Stimulated activated CD4-positive, alpha-beta T cell treated with anti-CD3 and anti-CD28 coated beads, Interleukin-2, amount 100 ng/mL, for 4 hours (primary cell): ENCODE results near the gene NOP56.
"Not testable (repeated sequence)": the region's sequence is repeated elsewhere in the genome, so short reads cannot be mapped to it uniquely, and the experiment has no call there.

Experiments used
- DNase-seq: peaks from one replicate; pipeline ENCODE4 v3.0.0-alpha.2; 2020; ENCODE audit warnings: low read depth

NOP56 gene

DNA sequence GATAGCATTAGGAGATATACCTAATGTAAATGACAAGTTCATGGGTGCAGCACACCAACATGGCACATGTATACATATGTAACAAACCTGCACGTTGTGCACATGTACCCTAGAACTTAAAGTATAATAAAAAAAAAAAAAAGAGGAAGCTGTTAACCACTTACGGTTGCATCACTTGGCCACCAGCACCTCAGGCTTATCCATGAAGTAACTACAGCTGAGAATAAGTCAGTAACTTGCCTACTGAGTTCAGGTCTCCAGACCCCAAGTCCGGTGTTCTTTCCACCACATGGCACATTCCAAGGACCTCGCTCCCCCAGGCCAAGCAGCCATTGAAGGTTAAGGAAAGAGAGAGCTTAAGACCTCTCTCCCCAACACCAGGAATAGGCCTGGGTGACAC, 32.4 kb downstream of the NOP56 start:
- DNase-seq, result not testable (repeated sequence)

DNA sequence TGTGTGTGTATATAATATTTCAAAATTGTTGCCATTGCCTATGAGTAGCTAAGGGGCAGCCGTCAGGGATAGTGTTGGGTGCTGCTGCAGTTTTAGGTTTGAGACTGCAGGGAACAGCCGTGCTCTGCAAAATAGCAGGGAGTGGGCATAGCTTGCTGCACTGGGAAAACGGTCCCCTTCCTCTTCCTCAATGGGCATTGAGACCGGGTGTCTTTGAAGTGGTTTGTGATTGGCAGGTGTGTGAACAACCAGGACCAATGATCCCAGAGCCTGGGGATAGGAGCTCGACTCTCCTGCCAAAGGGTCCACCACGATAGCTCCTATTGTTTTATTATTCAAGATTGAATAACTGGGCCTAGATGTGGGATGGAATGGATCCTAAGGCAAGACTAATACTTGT, 35.1 kb downstream of the NOP56 start:
- DNase-seq, result no peak

DNA sequence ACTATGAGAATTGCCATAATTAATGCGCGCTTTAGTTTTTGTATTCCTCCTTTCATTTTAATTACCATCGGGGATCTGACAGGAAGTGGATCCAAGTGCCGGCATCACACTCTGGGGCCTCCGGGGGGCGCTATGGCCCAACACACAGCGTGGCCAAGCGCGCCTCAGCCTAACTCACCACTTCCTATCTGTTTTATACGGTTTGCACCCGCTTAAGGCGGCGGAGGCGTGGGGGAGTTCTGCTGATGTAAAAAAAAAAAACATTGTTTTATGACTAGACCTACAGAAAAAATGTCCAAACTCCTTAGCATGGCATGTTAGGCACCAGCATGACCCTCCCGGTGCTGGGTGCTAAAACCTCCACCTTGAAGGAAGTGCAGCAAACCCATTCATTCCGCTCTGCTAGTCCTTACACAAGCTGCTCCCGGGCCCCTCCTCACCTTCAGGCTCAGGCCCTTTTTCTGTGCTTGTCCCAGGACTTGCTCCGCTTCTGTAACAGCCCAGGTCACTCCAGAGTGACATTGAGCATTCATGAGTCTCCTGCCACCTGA, 35.7 kb downstream of the NOP56 start:
- DNase-seq, result peak; percentile 61

DNA sequence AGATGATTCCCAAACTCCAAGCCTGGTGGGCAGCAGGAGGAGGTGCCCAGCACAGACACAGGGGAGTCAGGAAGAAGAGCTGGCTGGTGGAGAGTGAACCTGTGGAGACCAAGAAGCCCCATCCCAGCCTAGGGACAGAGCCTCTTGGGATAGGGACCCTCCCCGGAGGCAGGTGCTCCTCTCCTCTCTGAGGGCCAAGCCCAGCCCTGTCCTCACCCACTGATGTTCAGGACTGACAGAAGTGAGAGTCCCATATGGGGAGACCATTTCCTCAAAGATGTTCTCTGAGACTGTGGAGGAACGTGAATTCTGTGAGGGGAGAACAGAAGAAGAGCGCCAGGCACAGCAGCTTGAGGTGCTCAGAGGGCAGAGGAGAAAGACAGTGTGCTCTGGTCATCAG, 37.8 kb downstream of the NOP56 start:
- DNase-seq, result no peak

DNA sequence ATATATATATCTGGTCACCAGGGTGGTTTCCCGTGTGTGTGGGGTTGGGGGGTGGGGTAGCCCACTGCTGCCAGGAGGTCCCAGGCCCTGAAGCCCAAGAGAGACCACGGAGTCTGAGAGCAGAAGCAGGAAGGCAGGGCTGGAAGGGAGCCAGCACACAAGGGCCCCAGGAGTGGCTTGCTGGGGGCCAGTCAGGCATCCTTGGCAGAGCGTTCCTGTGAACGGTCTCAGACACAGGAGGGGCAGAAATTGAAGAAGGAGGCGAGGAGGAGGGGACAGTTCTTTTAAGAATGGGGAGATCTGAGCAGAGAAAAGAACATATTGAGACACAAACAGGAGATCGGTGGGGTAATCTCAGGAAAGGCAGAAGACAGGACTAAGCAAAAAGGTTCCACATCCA, 38.3 kb downstream of the NOP56 start:
- DNase-seq, result no peak

DNA sequence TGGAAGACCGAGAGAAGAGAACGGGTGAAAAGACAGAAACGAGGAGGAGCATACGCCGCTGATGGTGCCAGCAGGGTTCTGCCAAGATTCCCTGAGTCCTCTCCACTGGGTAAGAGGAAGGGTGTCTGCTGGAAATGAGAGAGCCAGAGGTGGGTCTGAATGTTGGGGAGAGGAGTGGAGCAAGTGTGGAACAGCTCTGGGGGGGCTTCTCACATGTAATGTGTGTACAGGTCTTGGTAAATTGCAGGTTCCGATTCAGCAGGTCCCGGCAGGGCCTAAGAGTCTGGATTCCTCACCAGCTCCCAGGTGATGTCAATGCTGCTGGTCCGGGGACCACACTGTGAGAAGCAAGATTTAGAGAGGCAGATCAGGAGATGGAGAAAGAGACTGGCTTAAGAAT, 38.7 kb downstream of the NOP56 start:
- DNase-seq, result no peak

DNA sequence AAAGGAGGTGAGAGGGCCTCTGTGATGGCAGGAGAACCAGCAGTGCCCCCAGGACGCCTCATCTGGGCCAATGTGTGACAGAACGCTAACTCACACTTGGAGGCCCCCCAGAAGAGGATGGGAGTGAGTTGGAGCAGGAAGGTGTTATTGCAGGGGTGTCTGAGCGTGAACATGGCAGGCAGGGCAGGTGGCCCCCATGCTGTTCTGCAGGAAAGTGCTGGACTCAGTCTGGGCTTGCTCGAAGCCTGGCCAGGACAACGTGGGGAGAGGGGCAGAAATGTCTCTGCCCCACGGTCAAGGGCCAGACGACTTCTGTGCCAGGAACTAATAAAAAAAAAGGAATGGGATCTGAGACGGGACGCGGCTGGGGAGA, 39.2 kb downstream of the NOP56 start:
- DNase-seq, result no peak

DNA sequence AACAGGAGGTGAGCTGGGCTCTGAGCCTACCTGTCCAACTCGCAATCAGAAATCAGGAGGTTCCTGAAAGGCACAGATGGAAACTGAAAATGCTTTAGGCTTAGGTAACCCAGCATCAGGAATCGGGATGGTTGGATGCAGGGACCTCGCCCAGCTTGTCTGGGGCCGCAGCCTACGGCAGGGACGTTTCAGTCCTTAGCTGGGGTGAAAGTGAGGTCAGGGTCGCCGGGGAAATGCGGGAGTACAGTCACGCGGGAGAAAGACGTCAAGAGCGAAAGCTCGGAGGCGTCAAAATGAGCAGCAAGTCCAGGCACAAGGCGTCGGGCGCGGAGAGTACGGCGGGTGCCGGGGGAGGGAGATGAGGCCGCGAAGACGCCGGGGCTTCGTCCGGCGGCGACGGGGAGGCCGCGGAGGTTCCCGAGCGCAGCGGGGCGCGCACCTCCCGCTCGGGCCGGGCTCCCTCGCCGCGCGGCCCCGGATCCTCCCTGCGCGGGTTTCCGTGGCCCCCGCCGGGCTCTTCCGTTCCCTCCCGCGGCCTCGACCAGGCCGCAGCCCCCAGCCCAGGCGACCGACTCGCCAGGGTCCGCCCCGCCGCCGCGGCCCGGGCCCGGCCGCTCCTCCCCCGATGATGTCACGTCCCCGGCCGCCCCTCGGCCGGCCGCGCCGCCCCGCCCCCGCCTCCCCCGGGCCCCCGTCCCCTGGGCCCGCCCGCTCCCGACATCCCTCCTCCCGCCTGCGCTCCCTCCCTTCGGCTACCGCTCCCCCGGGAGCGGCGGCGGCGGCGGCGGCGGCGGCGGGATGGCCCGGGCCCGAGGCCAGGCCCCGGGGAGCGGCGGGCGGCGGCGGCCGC, 39.8 kb downstream of the NOP56 start, which contains the start of gene EBF4:
EBF4 (plus strand) TSS at position 745 of the 850 bp plus-strand sequence. CDS start 866 bp downstream, outside the sequence.
- no peak for DNase-seq

DNA sequence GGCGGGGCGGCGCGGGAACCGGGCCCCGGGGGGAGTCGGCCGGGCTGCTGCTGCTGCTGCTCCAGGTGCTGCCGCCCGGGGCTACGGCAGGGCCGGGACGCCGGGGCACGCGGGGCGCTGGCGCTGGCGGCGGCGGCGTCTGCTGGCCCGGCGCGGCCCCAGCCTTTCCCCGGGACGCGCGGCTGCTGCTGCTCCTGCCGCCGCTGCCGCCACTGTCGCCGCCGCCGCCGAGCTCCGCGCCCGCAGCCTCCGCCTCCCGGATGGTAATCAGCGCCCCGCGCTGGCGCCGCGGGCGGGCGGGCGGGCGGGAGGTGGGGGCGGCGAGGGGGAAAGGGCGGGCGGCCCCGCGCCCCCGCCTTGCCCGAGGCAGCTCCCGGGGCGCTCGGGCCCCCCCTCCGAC, 40.5 kb downstream of the NOP56 start:
- DNase-seq, result no peak

DNA sequence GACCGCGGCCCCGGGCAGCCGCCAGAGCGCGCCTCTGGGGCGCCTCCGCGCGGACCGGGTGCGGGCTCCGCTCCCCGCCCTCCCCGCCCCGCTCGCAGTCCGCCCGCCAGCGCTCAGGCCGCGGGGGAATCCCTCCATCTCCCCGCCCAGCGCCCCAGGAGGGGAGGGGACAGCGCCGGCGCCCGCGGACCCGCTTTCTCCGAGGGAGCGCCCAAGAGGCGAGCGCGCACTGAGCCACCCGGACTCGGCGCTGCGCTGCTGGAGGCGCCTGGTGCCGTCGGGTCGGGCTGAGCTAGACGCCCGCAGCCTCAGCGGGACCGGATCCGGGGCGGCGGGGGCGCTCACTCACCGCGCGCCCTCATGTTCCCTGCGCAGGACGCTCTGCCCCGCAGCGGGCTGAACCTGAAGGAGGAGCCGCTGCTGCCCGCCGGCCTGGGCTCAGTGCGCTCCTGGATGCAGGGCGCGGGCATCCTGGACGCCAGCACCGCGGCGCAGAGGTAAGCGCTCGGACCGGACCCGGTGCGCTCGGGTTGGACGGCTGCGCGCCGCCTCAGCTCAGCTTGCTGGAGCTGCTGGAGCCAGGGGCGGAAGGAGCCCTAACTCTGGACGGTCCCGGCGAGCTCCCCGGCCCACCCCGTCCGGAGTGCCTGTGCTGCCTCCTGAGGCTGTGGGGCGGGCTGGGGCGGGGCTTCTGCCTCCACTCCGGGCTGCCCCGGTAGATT, 41.0 kb downstream of the NOP56 start:
- DNase-seq, result peak; percentile 33

DNA sequence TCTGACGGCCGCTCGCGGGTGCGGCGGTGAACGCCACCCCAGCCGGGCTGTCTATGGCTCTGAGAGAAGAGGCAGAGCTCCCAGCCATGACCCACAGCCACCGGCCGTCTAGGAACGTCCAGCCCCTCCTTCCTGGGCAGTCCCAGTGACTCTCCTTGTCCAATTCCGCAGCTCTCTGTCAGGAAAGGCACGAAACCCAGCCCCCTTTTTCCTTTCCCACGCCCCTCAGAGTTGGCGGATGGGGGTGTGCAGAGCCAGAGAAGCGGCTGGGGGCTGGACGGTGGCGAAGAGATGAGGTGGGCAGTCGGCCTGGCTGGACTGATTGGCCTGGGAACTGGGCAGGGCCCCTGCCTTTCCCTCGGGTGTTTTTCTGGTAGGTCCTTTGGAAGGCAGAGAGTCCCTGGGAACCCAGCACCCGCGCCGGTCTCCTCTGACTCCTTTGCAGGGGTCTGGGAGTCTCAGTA, 41.6 kb downstream of the NOP56 start:
- no peak for DNase-seq

DNA sequence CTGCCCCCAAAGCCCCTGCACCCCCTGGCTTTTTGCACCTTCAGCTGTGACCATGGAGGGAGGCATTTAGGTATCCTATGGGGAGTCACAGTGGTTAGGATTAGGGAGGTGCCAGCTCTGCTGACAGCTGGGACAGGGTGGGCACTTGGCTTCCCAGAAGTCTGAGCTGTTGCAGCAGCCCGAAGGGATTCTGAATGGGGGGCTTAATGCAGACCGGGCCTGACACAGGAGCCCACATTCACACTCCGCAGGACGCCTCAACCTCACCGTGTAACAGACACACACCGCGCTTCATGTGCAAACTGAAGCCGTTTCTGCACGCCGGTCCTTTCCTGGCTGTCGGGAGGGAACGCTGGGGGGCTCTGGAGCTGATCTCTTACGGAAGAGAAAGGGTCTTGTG, 42.1 kb downstream of the NOP56 start:
- DNase-seq, result no peak

DNA sequence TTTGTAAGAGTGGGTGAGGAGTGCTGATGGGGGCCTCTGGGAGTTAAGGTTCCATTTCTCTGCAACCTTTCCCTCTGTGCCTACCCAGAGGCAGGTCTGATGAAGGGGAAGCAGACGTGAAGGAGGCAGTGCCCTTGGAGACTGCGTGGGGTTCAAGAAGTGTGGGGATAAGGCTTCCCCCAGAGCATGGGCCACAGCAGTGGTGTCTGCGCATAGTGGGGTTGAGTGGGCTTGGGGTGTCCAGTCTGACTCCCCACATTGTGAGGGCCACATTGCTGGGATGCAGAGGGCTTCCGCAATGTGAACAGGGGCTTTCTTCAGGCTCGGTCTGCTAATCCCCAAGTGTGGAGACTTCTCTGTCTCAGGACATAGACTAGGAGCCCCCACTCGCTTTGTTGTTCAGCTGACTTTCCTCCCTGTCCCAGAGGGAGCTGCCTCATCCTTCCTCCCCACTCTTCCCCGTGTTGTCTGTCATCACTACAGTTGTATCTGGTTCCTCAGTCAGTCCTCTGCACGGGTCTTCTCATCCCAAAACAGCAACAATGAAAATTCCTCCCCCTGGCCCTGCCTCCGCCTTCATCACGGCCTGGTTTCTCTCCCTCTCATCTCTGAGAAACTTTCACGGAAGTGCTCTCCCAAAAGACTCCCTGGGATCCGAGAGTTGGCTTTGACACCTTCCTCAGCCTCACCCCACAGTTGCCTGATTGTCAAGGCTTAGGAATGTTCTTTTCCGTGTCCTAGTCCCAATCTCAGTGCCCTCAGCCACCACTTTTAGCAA, 43.0 kb downstream of the NOP56 start:
- DNase-seq, result no peak

DNA sequence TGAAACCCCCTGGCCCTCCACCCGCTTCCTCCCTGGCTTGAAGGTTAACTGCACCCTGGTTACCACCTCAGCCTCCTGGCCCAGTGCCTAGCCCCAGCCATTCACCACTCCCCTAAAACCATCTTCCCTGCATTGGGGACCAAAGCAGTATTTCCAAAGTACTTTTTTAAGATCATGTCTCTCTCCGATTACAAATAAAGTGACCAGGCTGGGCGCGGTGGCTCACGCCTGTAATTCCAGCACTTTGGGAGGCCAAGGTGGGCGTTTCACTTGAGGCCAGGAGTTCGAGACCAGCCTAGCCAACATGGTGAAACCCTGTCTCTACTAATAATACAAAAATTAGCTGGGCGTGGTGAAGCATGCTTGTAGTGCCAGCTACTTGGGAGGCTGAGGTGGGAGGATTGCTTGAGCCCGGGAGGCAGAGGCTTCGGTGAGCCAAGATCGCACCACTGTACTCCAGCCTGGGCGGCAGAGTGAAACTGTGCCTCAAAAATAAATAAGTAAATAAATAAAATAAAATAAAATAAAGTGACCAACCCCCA, 43.6 kb downstream of the NOP56 start:
- DNase-seq, result not testable (repeated sequence)

DNA sequence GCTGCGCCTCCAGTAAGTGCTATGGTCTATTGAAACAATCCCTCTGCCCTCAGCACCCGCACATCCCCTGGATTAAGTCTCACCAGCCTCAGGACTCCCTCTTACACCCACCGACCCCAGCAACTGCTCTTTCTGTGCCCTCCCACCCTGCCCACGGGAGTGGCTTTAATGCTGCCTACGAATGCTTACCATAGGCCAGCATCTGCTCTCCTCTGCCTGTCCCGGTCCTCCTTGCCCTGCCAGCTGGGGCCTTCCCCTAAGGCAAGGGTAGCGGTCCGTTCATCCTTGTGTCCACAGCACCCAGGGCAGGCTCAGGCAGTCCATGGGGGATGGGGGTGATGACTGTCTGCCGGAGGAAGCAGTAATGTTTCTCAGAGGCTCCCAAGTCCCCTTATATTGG, 44.2 kb downstream of the NOP56 start:
- no peak for DNase-seq

DNA sequence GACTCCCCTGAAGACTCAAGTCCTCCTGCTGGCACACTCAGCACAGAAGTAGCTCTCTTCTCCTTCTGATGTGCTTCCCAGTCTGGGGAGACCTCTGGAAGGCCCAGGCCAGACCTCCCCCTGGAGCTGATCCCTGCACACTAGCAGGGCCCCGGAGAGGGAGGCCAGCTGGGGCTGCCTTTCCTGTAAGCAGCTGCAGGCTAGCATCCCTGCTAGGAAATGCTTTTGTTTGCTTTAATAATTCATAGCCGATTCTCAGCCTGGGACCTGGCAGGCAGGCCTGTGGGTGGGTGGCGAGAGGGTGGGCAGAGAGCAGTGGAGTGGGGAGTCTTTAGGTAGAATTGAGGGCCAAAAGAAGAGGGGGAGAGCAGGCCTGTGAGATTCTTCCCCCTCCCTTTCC, 45.3 kb downstream of the NOP56 start:
- no peak for DNase-seq

DNA sequence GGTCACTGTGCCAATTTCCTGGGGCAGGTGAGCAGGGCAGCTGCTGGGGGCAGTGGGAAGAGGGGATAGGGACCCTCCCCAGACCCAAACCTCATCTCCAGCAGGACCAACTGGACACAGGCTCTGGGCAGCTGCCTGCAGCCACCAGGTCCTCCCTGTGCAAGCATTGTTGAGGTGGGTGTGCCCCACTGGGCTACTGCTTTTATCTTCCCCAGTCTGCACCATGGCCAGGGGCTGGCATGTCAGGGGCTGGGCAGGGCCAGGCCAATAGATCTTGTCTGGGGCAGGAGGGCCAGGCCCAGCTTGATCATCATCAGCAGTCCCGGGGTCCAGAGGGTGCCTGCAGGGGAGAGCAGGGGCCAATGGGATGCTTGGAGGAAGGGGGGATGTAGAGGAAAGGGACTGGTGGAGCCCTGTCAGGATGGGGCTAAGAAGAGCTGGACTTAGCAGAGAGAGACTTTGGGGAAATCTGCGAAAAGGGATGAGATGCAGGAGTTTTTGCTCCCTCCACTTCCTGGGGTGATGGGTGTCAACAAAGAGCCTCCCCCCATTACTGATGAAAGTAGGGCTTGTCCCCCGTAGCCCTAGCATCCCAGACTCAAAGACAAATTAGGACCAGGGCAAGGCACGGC, 45.9 kb downstream of the NOP56 start:
- no peak for DNase-seq

DNA sequence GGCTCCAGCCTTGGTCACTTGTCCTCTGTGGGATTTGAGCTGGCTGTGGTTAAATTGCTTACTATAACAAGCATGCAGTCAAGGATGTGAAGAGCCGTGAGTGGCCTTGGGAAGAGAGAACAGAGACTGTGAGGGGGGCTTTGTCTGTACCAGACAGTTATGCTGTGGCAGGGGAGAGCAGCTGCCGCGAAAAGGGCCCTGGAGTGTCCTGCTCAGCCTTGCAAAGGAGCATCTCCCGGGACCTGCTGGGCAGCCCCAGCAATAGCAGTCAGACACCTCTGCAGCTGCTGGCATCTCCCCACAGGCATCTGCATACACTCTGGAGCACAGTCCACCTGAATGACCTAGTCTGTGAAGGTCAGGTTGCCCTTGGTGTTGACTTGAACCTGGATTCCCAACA, 46.5 kb downstream of the NOP56 start:
- no peak for DNase-seq

DNA sequence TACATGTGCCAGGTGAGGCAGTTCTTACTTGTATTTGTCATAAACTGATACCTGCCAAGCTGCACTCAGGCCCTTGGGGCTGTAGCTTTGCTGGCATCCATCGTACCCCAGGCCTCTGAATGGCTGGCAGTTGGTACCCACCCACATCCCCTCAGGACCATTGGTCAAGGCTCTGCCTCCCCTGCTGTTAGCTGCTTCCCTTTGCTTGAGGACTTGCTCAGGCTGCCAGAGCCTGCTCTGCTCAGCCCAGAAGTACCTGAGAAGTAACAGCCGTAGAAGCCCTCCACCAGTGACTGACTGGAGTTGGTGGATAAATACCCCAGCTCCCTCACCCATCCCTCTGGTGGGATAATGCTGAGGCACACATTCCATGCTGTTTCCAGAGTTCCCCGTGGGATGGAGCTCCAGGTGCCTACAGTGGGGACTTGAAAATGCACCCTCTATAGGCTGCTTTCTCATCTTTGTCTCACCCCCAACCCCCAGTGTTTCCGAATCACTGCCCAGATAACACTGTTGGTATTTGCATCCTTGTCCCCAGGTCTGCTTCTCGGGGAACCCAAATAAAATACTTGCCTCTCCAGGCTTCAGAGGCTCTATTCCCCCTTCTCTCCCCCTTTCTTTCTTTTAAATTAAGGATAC, 47.5 kb downstream of the NOP56 start:
- DNase-seq, result no peak

DNA sequence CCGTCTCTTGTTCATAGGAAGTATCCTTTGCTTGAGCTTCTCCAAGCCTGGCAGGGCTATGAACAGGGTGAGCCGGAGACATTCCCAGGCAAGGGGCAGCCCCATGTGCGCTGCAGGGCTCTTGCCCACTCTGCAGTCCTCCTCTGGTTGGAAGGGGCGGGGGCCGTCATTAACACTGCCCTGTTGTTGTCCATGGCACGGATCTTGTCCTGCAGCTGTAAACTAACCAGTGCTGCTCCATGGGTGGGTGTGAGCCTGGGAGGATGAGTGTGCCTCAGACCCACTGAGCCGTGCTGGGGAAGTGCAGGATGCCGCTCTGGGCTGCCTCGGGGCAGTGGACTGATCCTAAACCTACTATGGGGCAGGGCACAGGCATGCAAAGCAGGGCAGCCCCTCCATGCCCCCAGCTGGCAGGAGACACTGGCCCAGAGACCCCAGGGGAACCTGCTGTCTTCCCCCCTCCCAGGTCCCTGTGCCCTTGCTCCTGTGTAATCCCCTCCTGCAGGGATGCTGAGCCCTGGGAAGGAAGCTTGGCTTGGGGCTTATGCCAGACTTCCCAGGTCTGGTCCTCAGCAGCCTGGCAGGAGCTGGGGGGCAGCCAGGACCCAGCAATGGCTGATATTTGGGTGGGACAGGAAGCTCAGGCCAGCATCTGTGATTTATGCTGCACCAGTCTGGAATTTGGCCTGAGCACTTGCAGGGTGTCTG, 48.6 kb downstream of the NOP56 start:
- DNase-seq, result no peak
